HG02884 (cell line): ENCODE measurements around the gene PPP1CA.

ENCODE experiments used
- ATAC-seq: cut with Tn5 transposase; IDR thresholded peaks from one replicate; pipeline ENCODE4 v1.9.1; 2021; ENCODE audit warnings: mild to moderate bottlenecking, moderate library complexity; ENCODE audit not compliant: unreplicated experiment

PPP1CA gene

GRCh38 chr11:67353317-67354074 is 48.2 kb downstream of the PPP1CA start, which contains the start of gene POLD4:
Gene POLD4 (minus strand): TSS chr11:67353546. CDS start chr11:67353399, 147 bp downstream.
- ATAC-seq: peak; percentile 81

- ATAC-seq: no peak
These were observed 48.9 kb downstream of the PPP1CA start for GRCh38 chr11:67352546-67353316.

- ATAC-seq: no peak
These were observed 50.2 kb downstream of the PPP1CA start for GRCh38 chr11:67351275-67352005.

- no peak for ATAC-seq
These were observed 51.7 kb downstream of the PPP1CA start for GRCh38 chr11:67349928-67350465.

GRCh38 chr11:67349457-67349856 is 52.2 kb downstream of the PPP1CA start:
- no peak for ATAC-seq

- no peak for ATAC-seq
These were observed 52.6 kb downstream of the PPP1CA start for GRCh38 chr11:67349036-67349435.
